Mesodermal cell (in vitro differentiated cells): ENCODE measurements around the gene CADM2.
"Not testable (repeated sequence)": the region's sequence is repeated elsewhere in the genome, so short reads cannot be mapped to it uniquely, and the experiment has no call there.

Source experiments
- H3K27ac ChIP-seq: 2 replicates; pipeline ENCODE4 v1.7.0; 2013; ENCODE audit warnings: mild to moderate bottlenecking, low read depth, low read length, moderate library complexity; ENCODE audit not compliant: severe bottlenecking
- H3K36me3 ChIP-seq: 2 replicates; pipeline ENCODE4 v1.7.1; 2013; ENCODE audit warnings: mild to moderate bottlenecking, low read length, moderate library complexity; ENCODE audit not compliant: control insufficient read depth, insufficient read depth
- H3K4me1 ChIP-seq: one replicate; pipeline ENCODE4 v1.7.1; 2013; ENCODE audit warnings: mild to moderate bottlenecking, low read length; ENCODE audit not compliant: insufficient read depth, control insufficient read depth, poor library complexity, severe bottlenecking
- H3K4me3 ChIP-seq: 2 replicates; pipeline ENCODE4 v1.7.0; 2013; ENCODE audit warnings: low read length, control low read depth, mild to moderate bottlenecking; ENCODE audit not compliant: insufficient read depth, poor library complexity, severe bottlenecking; ENCODE audit errors: extremely low read depth
- H3K9me3 ChIP-seq: 2 replicates; pipeline ENCODE4 v1.7.1; 2013; ENCODE audit warnings: mild to moderate bottlenecking, low read length, moderate library complexity; ENCODE audit not compliant: control insufficient read depth
- WGBS, 2 experiments: methylation state at CpG; one replicate each; pipeline ENCODE4 v1.1.5; 2013; ENCODE audit warnings: missing lambda C conversion rate in 2 of 2; ENCODE audit not compliant: insufficient coverage in 2 of 2; 5-methylcytosine and 5-hydroxymethylcytosine counted together

Gene CADM2

DNA sequence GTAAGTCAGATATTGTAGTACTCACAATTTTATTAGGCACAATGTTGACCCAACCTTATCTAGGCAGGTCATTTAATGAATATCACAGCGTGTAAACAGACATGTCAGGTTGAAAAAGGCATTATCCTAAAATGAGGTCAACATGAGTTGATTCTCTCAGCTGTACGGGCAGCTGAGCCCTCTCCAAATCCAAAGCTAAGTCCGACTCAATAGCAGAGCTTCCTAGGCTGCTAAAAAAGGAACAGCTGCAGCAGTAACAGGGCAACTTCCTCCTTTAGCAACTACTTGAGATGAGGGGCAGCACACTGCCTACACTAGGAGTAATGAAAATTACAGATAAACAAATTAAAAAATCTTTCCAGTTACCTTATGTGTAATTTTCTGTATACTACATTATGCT lies 189.2 kb downstream of the CADM2 start:
- 93 to 97% methylated on average over 2 to 3 of the region's 3 CpGs for WGBS, 2 experiments
- no peaks in the 10 kb centered on the region for H3K9me3 ChIP-seq
- no peaks in the 10 kb centered on the region for H3K36me3 ChIP-seq
- H3K4me1 ChIP-seq: no peaks in the 10 kb centered on the region
- H3K27ac ChIP-seq: no peak overlapping the region
- no peak overlapping the region for H3K4me3 ChIP-seq

DNA sequence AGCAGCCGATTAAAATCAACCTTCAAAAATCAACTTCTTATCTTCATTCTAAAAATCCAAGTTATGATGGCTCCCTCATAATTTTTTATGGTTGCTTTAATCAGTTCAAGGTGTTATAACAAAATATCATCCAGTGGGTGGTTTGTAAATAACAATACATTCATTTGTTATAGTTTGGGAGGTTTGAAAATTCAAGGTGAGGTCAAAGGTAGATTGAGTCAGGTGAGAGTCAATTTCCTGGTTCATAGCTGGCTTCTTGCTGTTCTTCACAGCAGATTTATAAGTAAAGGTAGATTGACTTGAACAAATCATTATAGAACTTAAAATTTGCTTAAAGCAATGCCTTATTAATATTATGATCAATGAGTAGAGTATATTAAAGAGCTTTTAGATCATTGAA lies 192.8 kb downstream of the CADM2 start:
- Histone ChIP-seq H3K27ac (no peak overlapping the region), H3K4me3 (no peak overlapping the region), H3K36me3 (no peaks in the 10 kb centered on the region), H3K9me3 (no peaks in the 10 kb centered on the region), H3K4me1 (no peaks in the 10 kb centered on the region)
- 89 to 100% methylated on average over 1 of the region's 1 CpG for WGBS, 2 experiments

DNA sequence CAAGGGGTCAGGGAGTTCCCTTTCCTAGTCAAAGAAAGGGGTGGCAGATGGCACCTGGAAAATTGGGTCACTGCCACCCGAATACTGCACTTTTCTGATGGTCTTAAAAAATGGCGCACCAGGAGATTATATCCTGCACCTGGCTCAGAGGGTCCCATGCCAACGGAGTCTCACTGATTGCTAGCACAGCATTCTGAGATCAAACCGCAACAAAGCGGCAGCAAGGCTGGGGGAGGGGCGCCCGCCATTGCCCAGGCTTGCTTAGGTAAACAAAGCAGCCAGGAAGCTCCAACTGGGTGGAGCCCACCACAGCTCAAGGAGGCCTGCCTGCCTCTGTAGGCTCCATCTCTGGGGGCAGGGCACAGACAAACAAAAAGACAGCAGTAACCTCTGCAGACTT lies 194.5 kb downstream of the CADM2 start:
- H3K36me3 ChIP-seq, H3K27ac ChIP-seq, H3K4me3 ChIP-seq, H3K4me1 ChIP-seq, H3K9me3 ChIP-seq: not testable (repeated sequence)
- 88 to 100% methylated on average over 2 to 3 of the region's 7 CpGs for WGBS, 2 experiments

DNA sequence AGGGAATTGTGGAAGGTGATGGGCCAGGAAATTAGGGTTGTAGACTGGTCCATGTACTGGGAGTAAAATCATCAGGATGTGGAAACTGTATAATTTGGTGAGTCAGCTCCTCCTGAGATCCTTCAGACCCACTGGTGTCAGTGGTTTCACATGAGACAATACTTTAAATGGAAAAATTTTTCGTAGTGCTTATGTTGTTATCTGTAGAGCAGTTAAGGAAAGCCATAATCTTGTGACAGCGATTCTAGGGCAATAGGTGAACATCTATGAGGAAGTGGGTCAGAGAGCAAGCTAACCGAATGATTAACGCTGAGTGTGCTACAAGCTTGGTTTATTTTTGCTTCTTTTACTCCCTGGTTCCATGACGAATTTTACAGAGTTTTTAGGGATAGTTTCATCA lies 200.6 kb downstream of the CADM2 start:
- Histone ChIP-seq H3K36me3 (no peaks in the 10 kb centered on the region), H3K4me1 (no peaks in the 10 kb centered on the region), H3K9me3 (no peaks in the 10 kb centered on the region), H3K4me3 (no peak overlapping the region), H3K27ac (no peak overlapping the region)
- 86 to 89% methylated on average over 2 to 4 of the region's 5 CpGs for WGBS, 2 experiments

DNA sequence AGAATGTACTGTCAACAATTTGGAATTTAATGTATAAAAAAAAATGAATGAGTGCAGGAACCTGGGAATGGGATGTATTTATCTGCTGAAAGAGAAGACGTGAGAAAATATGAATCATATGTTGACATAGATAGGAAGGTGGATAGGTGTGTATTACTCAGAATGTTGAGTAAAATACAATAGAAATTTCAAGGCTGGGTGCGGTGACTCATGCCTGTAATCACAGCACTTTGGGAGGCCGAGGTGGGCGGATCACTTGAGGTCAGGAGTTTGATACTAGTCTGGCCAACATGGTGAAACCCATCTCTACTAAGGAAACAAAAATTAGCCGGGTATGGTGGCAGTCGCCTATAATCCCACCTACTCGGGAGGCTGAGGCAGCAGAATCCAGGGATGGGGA lies 202.8 kb downstream of the CADM2 start:
- 83 to 86% methylated on average over 3 to 4 of the region's 7 CpGs for WGBS, 2 experiments
- no peaks in the 10 kb centered on the region for H3K36me3 ChIP-seq

DNA sequence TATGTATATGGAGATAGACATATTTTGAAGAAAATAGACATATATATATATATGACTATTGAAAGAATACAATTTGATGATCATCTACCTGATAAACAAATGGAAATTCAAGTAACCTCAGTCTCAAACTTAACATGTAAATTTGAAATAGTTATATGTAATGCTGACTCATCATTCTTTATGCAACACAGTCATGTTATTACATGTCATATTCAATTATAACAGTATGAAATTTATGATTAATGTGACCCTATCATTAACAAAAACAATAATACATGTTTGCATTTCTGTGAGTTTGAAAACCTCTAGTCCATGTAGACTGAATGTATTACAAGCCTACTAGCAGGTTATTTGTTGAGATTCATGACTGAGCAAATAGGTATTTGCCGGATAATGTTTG lies 204.1 kb downstream of the CADM2 start:
- WGBS, 2 experiments: 87 to 92% methylated on average over 1 of the region's 1 CpG
- no peaks in the 10 kb centered on the region for H3K9me3 ChIP-seq
- no peaks in the 10 kb centered on the region for H3K4me1 ChIP-seq
- H3K27ac ChIP-seq: no peak overlapping the region
- H3K4me3 ChIP-seq: no peak overlapping the region
- H3K36me3 ChIP-seq: no peaks in the 10 kb centered on the region

More for the DNA sequence above, 202.8 kb downstream of the CADM2 start:
- Histone ChIP-seq H3K4me3 (no peak overlapping the region), H3K9me3 (no peaks in the 10 kb centered on the region), H3K4me1 (no peaks in the 10 kb centered on the region), H3K27ac (no peak overlapping the region)

DNA sequence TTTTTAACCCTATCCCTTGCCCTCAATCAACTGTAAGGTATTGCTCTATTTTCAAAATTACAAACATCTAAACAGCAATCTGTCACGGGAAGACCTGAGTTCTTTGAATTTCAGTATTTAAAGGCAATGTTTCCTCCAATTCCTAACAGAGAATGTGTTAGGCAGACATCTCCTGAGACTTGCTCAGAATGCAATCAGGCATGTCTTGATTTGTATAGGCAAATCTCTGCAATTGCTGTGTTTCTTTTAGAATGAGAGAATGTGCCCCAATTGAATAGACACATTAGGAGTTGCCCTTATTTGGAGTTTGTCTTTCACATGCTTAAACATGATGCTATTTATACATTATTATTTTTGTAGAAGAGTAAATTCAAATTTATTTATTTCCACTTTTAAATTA lies 205.6 kb downstream of the CADM2 start:
- Histone ChIP-seq H3K27ac (no peak overlapping the region), H3K36me3 (no peaks in the 10 kb centered on the region), H3K9me3 (no peaks in the 10 kb centered on the region), H3K4me3 (no peak overlapping the region), H3K4me1 (no peaks in the 10 kb centered on the region)
- WGBS, 2 experiments: 88% methylated on average over 1 of the region's 1 CpG; no CpG with 5 or more reads in 1 of the 2 experiments

DNA sequence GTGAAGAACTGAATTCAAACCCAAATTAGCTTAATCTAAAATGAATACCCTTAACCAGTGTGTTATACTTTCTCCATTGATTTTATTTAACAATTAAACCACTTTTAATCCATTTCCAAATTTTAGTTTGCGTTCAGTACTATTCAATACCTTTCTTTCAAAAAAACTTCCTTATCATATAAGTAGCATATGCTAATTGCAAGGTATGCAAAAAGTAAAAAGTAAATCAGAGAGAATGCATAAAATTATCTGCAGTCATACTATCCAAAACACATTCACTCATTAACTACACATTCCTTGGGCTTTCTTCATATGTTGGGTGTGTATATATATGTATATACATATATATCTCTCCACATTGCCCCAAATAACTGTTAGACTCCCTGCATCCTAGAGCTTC lies 208.8 kb downstream of the CADM2 start:
- WGBS, 2 experiments: no CpG with 5 or more reads among the region's 1 CpG
- H3K4me3 ChIP-seq: no peak overlapping the region

DNA sequence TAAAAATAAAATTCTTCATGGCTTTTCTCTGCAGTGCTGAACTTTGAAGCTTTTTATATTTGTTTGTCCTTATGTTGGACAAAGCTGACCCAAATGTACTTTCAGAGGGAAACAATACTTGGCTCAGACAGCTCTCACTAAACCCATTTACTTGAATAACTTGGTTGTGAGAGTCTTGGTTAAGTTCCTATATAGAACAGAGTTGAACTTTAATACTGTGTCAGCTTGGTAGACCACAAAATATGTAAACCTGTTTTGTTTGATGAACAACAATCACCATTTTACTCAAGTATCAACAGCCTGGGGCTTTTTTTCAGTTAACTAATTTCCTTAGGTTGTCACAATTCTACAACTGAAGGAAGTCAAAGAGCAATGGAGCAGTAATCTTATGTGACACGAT lies 211.9 kb downstream of the CADM2 start:
- Histone ChIP-seq H3K36me3 (no peaks in the 10 kb centered on the region), H3K9me3 (no peaks in the 10 kb centered on the region), H3K4me1 (no peaks in the 10 kb centered on the region), H3K4me3 (no peak overlapping the region), H3K27ac (no peak overlapping the region)
- whole genome bisulfite sequencing, 2 experiments: no CpG with 5 or more reads among the region's 1 CpG

More for the DNA sequence above, 208.8 kb downstream of the CADM2 start:
- H3K4me1 ChIP-seq: no peaks in the 10 kb centered on the region
- no peaks in the 10 kb centered on the region for H3K36me3 ChIP-seq
- H3K9me3 ChIP-seq: no peaks in the 10 kb centered on the region
- H3K27ac ChIP-seq: no peak overlapping the region

DNA sequence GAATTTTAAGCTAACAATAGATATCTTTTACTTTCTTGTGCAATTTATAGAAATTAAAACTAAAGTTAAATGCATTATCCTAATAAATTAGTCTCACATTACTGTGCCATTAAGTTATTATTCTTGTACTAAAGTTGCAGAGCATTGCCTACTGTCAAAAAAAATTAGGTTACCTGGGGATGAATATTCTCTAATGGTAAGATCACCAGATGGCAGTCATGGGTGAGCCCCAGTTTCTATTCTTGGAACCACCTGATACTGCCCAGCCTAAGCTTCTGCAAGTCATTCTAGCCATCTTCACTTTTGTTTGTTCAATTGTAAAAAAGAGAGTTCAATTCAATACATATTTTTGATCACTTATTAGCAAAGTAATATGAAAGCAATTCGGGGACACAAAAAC lies 213.2 kb downstream of the CADM2 start:
- H3K4me1 ChIP-seq: no peaks in the 10 kb centered on the region
- H3K4me3 ChIP-seq: no peak overlapping the region
- no peaks in the 10 kb centered on the region for H3K36me3 ChIP-seq
- no peaks in the 10 kb centered on the region for H3K9me3 ChIP-seq
- no peak overlapping the region for H3K27ac ChIP-seq
- no CpG with 5 or more reads among the region's 1 CpG for WGBS, 2 experiments

DNA sequence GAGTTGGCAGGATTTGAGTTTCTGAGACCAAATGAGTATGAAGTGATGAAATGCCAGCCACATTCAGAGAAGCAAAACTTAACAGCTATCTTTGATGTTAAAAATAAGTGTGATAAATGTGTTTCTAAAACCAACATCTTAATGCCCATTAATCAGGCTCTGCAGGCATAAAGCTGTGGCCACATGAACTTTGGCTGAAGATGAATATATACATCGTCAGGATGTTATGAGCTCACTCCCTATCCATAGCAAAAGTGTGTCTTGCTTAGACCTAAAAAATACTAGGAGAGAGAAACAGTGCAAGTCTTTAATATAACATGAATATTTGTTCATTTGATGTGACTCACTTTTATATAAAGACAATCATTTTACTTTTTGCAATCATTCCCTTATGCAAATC lies 218.0 kb downstream of the CADM2 start:
- WGBS, 2 experiments: no CpG with 5 or more reads among the region's 1 CpG
- Histone ChIP-seq H3K9me3 (no peaks in the 10 kb centered on the region), H3K4me3 (no peak overlapping the region), H3K36me3 (no peaks in the 10 kb centered on the region), H3K4me1 (no peaks in the 10 kb centered on the region), H3K27ac (no peak overlapping the region)
